ENCODE results near the gene SLC3A2. TPM values are rescaled to one million over a fixed set of nuclear protein-coding genes. Genes with fewer than 3 reads are reported as not detected.

Gene SLC3A2
- total and polyA plus RNA-seq, 2 of the 13 experiments (the other 11 are each of a cell fraction or from before 2014, with no cell fraction given), result 213 to 226 TPM

DNA sequence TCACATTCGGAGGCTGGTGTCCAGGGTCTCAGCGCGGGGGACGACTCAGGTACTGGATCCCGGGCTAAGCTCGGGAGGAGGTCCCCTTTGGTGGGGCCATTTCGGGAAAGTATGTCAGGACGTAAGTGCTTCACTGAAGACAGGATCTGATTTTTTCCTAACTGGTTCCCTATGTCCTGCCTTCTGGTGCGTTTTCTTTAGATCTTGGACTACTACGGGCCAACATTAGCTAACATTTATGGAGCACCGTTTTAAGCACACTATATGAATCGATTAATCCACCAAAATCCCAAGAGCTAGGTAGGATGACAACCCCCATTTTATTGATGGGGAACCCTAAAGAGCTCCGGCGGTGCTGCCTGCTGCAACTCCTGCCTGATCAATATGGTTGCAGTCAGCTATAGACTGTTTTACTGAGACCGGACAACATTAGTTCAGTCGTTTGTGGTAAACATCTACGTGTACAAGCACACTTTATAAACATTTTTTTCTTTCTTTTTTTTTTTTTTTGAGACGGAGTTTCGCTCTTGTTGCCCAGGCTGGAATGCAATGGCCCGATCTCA, 24.3 kb upstream of the SLC3A2 start (continued):
- no peak for TF ChIP-seq PHF20 (CRISPR knock-in tag; IDR thresholded peaks at IDR 0.05)
- TF ChIP-seq NFE2 (CRISPR knock-in tag; IDR thresholded peaks at IDR 0.05), result no peak
- TF ChIP-seq KDM6A (CRISPR knock-in tag; IDR thresholded peaks at IDR 0.05; ENCODE audit: low read depth), result no peak
- no peak for TF ChIP-seq JUND (CRISPR knock-in tag; IDR thresholded peaks at IDR 0.05)
- no peak for TF ChIP-seq ZFP62 (CRISPR knock-in tag; IDR thresholded peaks at IDR 0.05)
- no peak for TF ChIP-seq JDP2 (CRISPR knock-in tag; IDR thresholded peaks at IDR 0.05; ENCODE audit: borderline replicate concordance)
- TF ChIP-seq NPAS2 (CRISPR knock-in tag; IDR thresholded peaks at IDR 0.05; ENCODE audit: borderline replicate concordance), result no peak
- TF ChIP-seq KAT2B (IDR thresholded peaks at IDR 0.05; ENCODE audit: borderline replicate concordance, low read depth, low read length), result no peak
- TF ChIP-seq, protein P1, sequence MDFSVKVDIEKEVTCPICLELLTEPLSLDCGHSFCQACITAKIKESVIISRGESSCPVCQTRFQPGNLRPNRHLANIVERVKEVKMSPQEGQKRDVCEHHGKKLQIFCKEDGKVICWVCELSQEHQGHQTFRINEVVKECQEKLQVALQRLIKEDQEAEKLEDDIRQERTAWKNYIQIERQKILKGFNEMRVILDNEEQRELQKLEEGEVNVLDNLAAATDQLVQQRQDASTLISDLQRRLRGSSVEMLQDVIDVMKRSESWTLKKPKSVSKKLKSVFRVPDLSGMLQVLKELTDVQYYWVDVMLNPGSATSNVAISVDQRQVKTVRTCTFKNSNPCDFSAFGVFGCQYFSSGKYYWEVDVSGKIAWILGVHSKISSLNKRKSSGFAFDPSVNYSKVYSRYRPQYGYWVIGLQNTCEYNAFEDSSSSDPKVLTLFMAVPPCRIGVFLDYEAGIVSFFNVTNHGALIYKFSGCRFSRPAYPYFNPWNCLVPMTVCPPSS (IDR thresholded peaks at IDR 0.05), result no peak
- TF ChIP-seq, protein P2, sequence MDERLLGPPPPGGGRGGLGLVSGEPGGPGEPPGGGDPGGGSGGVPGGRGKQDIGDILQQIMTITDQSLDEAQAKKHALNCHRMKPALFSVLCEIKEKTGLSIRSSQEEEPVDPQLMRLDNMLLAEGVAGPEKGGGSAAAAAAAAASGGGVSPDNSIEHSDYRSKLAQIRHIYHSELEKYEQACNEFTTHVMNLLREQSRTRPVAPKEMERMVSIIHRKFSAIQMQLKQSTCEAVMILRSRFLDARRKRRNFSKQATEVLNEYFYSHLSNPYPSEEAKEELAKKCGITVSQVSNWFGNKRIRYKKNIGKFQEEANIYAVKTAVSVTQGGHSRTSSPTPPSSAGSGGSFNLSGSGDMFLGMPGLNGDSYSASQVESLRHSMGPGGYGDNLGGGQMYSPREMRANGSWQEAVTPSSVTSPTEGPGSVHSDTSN (CRISPR knock-in tag; IDR thresholded peaks at IDR 0.05), result no peak
- TF ChIP-seq, protein P3, sequence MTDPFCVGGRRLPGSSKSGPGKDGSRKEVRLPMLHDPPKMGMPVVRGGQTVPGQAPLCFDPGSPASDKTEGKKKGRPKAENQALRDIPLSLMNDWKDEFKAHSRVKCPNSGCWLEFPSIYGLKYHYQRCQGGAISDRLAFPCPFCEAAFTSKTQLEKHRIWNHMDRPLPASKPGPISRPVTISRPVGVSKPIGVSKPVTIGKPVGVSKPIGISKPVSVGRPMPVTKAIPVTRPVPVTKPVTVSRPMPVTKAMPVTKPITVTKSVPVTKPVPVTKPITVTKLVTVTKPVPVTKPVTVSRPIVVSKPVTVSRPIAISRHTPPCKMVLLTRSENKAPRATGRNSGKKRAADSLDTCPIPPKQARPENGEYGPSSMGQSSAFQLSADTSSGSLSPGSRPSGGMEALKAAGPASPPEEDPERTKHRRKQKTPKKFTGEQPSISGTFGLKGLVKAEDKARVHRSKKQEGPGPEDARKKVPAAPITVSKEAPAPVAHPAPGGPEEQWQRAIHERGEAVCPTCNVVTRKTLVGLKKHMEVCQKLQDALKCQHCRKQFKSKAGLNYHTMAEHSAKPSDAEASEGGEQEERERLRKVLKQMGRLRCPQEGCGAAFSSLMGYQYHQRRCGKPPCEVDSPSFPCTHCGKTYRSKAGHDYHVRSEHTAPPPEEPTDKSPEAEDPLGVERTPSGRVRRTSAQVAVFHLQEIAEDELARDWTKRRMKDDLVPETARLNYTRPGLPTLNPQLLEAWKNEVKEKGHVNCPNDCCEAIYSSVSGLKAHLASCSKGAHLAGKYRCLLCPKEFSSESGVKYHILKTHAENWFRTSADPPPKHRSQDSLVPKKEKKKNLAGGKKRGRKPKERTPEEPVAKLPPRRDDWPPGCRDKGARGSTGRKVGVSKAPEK (CRISPR knock-in tag; IDR thresholded peaks at IDR 0.05; ENCODE audit: borderline replicate concordance), result no peak
- no peak for TF ChIP-seq PHF8 (CRISPR knock-in tag; IDR thresholded peaks at IDR 0.05)
- TF ChIP-seq ZC3H4 (CRISPR knock-in tag; IDR thresholded peaks at IDR 0.05; ENCODE audit: borderline replicate concordance), result no peak
- no peak; the same call in 1 of the 2 replicates for TF ChIP-seq REL (CRISPR knock-in tag; conservative IDR thresholded peaks at IDR 0.05)
- no peak for TF ChIP-seq MEIS2 (CRISPR knock-in tag; IDR thresholded peaks at IDR 0.05)
- TF ChIP-seq LCORL (IDR thresholded peaks at IDR 0.05), result no peak
- TF ChIP-seq LCORL (CRISPR knock-in tag; IDR thresholded peaks at IDR 0.05), result no peak
- TF ChIP-seq, protein P4, sequence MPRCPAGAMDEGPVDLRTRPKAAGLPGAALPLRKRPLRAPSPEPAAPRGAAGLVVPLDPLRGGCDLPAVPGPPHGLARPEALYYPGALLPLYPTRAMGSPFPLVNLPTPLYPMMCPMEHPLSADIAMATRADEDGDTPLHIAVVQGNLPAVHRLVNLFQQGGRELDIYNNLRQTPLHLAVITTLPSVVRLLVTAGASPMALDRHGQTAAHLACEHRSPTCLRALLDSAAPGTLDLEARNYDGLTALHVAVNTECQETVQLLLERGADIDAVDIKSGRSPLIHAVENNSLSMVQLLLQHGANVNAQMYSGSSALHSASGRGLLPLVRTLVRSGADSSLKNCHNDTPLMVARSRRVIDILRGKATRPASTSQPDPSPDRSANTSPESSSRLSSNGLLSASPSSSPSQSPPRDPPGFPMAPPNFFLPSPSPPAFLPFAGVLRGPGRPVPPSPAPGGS (CRISPR knock-in tag; IDR thresholded peaks at IDR 0.05), result no peak
- no peak for TF ChIP-seq RFX1 (IDR thresholded peaks at IDR 0.05)
- no peak for TF ChIP-seq HDAC2 (CRISPR knock-in tag; IDR thresholded peaks at IDR 0.05)
- TF ChIP-seq ZNF383 (CRISPR knock-in tag; IDR thresholded peaks at IDR 0.05; ENCODE audit: borderline replicate concordance), result no peak
- TF ChIP-seq KLF9 (CRISPR knock-in tag; IDR thresholded peaks at IDR 0.05; ENCODE audit: low read depth), result no peak
- TF ChIP-seq ZNF3 (CRISPR knock-in tag; IDR thresholded peaks at IDR 0.05), result no peak
- no peak for TF ChIP-seq ZNF850 (CRISPR knock-in tag; conservative IDR thresholded peaks at IDR 0.05)
- no peak for TF ChIP-seq ISX (CRISPR knock-in tag; conservative IDR thresholded peaks at IDR 0.05)
- no peak for TF ChIP-seq ZNF713 (CRISPR knock-in tag; IDR thresholded peaks at IDR 0.05)
- TF ChIP-seq, protein P5, sequence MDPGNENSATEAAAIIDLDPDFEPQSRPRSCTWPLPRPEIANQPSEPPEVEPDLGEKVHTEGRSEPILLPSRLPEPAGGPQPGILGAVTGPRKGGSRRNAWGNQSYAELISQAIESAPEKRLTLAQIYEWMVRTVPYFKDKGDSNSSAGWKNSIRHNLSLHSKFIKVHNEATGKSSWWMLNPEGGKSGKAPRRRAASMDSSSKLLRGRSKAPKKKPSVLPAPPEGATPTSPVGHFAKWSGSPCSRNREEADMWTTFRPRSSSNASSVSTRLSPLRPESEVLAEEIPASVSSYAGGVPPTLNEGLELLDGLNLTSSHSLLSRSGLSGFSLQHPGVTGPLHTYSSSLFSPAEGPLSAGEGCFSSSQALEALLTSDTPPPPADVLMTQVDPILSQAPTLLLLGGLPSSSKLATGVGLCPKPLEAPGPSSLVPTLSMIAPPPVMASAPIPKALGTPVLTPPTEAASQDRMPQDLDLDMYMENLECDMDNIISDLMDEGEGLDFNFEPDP (CRISPR knock-in tag; conservative IDR thresholded peaks at IDR 0.05), result no peak
